Stimulated activated naive CD4-positive, alpha-beta T cell treated with Interleukin-2 at 50 U/mL for 16 hours (primary cell): ENCODE measurements around the gene KRT81.
"Not testable (repeated sequence)": the region's sequence is repeated elsewhere in the genome, so short reads cannot be mapped to it uniquely, and the experiment has no call there.

Source experiments
- DNase-seq: peaks from one replicate; lab custom pipeline; 2025; lab: John Stamatoyannopoulos, UW

KRT81 gene

GRCh38 chr12:52253391-52254179 lies 37.7 kb downstream of the KRT81 start:
- DNase-seq: no peak

GRCh38 chr12:52252728-52253343 lies 38.5 kb downstream of the KRT81 start:
- DNase-seq: no peak

GRCh38 chr12:52252175-52252615 lies 39.1 kb downstream of the KRT81 start:
- DNase-seq: not testable (repeated sequence)

GRCh38 chr12:52251367-52252051 lies 39.8 kb downstream of the KRT81 start:
- no peak for DNase-seq

- DNase-seq: no peak
Observed at GRCh38 chr12:52250048-52250990, 41.0 kb downstream of the KRT81 start.

GRCh38 chr12:52249511-52250047 lies 41.8 kb downstream of the KRT81 start:
- no peak for DNase-seq

GRCh38 chr12:52248541-52249461 lies 42.5 kb downstream of the KRT81 start:
- DNase-seq: no peak

- DNase-seq: no peak
Observed at GRCh38 chr12:52247622-52248540, 43.5 kb downstream of the KRT81 start.

- no peak for DNase-seq
Observed at GRCh38 chr12:52246720-52247621, 44.4 kb downstream of the KRT81 start.

GRCh38 chr12:52245962-52246569 lies 45.3 kb downstream of the KRT81 start:
- DNase-seq: no peak

GRCh38 chr12:52245259-52245961 lies 45.9 kb downstream of the KRT81 start:
- DNase-seq: no peak

- no peak for DNase-seq
Observed at GRCh38 chr12:52244615-52244994, 46.7 kb downstream of the KRT81 start.

GRCh38 chr12:52243856-52244614 lies 47.3 kb downstream of the KRT81 start:
- DNase-seq: peak; percentile 70

GRCh38 chr12:52243259-52243855 lies 48.0 kb downstream of the KRT81 start:
- no peak for DNase-seq

- no peak for DNase-seq
Observed at GRCh38 chr12:52242442-52243258, 48.7 kb downstream of the KRT81 start.
